CD14-positive monocyte (primary cell): ENCODE measurements around the gene OBSCN. TPM values are rescaled to one million over a fixed set of nuclear protein-coding genes. Genes with fewer than 3 reads are reported as not detected.

ENCODE experiments used
- DNase-seq, 3 donors: peaks; one replicate each; pipeline ENCODE4 v3.0.0-alpha.2; 2011 to 2022
- H2AFZ ChIP-seq: 2 replicates; pipeline ENCODE4 v1.6.0; 2012; ENCODE audit warnings: mild to moderate bottlenecking, low read depth, low read length, inconsistent platforms; ENCODE audit not compliant: insufficient read depth, poor library complexity, severe bottlenecking
- H3K27ac ChIP-seq, 2 donors: 1 replicate in 1 of 2; 2 replicates in 1 of 2; pipeline ENCODE4 v1.5.1; 2012 to 2013; ENCODE audit warnings: low read length in 2 of 2, control low read depth in 1 of 2, inconsistent platforms in 1 of 2, low read depth in 1 of 2, mild to moderate bottlenecking in 1 of 2
- H3K27me3 ChIP-seq, 2 donors: one replicate each; pipeline versions ENCODE4 v1.6.0 to v1.6.1; 2011 to 2013; ENCODE audit warnings: low read length in 2 of 2; ENCODE audit not compliant: control insufficient read depth in 2 of 2, insufficient read depth in 2 of 2
- H3K36me3 ChIP-seq, 2 donors: replicated peaks in 1 of 2; 1 replicate in 1 of 2; 2 replicates in 1 of 2; pipeline versions ENCODE4 v1.5.1 to v1.6.1; 2012 to 2013; ENCODE audit warnings: low read length in 2 of 2, control low read depth in 1 of 2, inconsistent platforms in 1 of 2, mild to moderate bottlenecking in 1 of 2; ENCODE audit not compliant: insufficient read depth in 2 of 2, control insufficient read depth in 1 of 2
- H3K4me1 ChIP-seq, 2 donors: 1 replicate in 1 of 2; 2 replicates in 1 of 2; pipeline versions ENCODE4 v1.5.1 to v1.6.1; 2012 to 2013; ENCODE audit warnings: low read length in 2 of 2, control low read depth in 1 of 2, inconsistent platforms in 1 of 2, mild to moderate bottlenecking in 1 of 2, moderate library complexity in 1 of 2; ENCODE audit not compliant: insufficient read depth in 2 of 2, control insufficient read depth in 1 of 2
- H3K4me2 ChIP-seq: replicated peaks from 2 replicates; pipeline ENCODE3; 2012; ENCODE audit warnings: low read length, moderate library complexity, mild to moderate bottlenecking; ENCODE audit not compliant: poor library complexity, severe bottlenecking; ENCODE audit errors: extremely low read depth
- H3K4me3 ChIP-seq, 3 experiments: fragments of 200-600 bp in 1 of 3; sonication (generic) in 1 of 3; replicated peaks in 1 of 3; 1 replicate in 2 of 3; 2 replicates in 1 of 3; pipeline ENCODE4 v1.5.1; 2011 to 2013; ENCODE audit warnings: low read length in 3 of 3, mild to moderate bottlenecking in 3 of 3, control low read depth in 2 of 3, low read depth in 2 of 3, inconsistent platforms in 1 of 3, moderate library complexity in 1 of 3
- H3K79me2 ChIP-seq: 2 replicates; pipeline ENCODE4 v1.6.0; 2012; ENCODE audit warnings: mild to moderate bottlenecking, control low read depth, inconsistent platforms, low read length, moderate library complexity; ENCODE audit not compliant: insufficient read depth
- H3K9ac ChIP-seq: 2 replicates; pipeline ENCODE4 v1.6.0; 2017; ENCODE audit warnings: low read length, mild to moderate bottlenecking; ENCODE audit not compliant: insufficient read depth, poor library complexity, severe bottlenecking
- H3K9me3 ChIP-seq, 2 donors: replicated peaks in 1 of 2; 1 replicate in 1 of 2; 2 replicates in 1 of 2; pipeline versions ENCODE4 v1.5.1 to v1.6.1; 2012 to 2013; ENCODE audit warnings: low read length in 2 of 2, control low read depth in 1 of 2; ENCODE audit not compliant: control insufficient read depth in 1 of 2, insufficient read depth in 1 of 2
- H4K20me1 ChIP-seq: 2 replicates; pipeline ENCODE4 v1.6.0; 2012; ENCODE audit warnings: mild to moderate bottlenecking, low read length, control low read depth, moderate library complexity; ENCODE audit not compliant: insufficient read depth
- H3K27ac Mint-ChIP-seq, 7 donors: one replicate each; pipeline ENCODE4 v1.8.0; 2020; ENCODE audit warnings: mild to moderate bottlenecking in 7 of 7, mixed read lengths in 7 of 7, moderate library complexity in 6 of 7, inconsistent platforms in 2 of 7
- H3K27me3 Mint-ChIP-seq, 3 donors: one replicate each; pipeline ENCODE4 v1.8.0; 2021 to 2022; ENCODE audit warnings: low read depth in 3 of 3, mild to moderate bottlenecking in 3 of 3, mixed read lengths in 3 of 3, moderate library complexity in 3 of 3, inconsistent platforms in 1 of 3
- H3K36me3 Mint-ChIP-seq, 2 donors: one replicate each; pipeline ENCODE4 v1.8.0; 2020; ENCODE audit warnings: mixed read lengths in 2 of 2, inconsistent platforms in 1 of 2, mild to moderate bottlenecking in 1 of 2
- H3K4me1 Mint-ChIP-seq: one replicate; pipeline ENCODE4 v1.8.0; 2020; ENCODE audit warnings: mild to moderate bottlenecking, mixed read lengths
- H3K4me3 Mint-ChIP-seq, 2 donors: one replicate each; pipeline ENCODE4 v1.8.0; 2020; ENCODE audit warnings: mild to moderate bottlenecking in 2 of 2, mixed read lengths in 2 of 2, moderate library complexity in 1 of 2
- H3K9me3 Mint-ChIP-seq, 7 donors: one replicate each; pipeline ENCODE4 v1.8.0; 2020 to 2022; ENCODE audit warnings: mixed read lengths in 7 of 7, mild to moderate bottlenecking in 6 of 7, moderate library complexity in 6 of 7, inconsistent platforms in 2 of 7
- CTCF ChIP-seq: fragments of 200-600 bp; IDR thresholded peaks from one replicate; pipeline ENCODE4 v1.8.0; 2022; ENCODE audit warnings: antibody characterized with exemption, mild to moderate bottlenecking
- WGBS: methylation state at CpG from one replicate; pipeline ENCODE4 v1.1.5; 2013; ENCODE audit warnings: missing lambda C conversion rate; ENCODE audit not compliant: insufficient coverage; 5-methylcytosine and 5-hydroxymethylcytosine counted together
- intact Hi-C, 2 donors: fragments of 100-400 bp; cut with micrococcal nuclease; formaldehyde crosslinking; loops; one replicate each; pipeline versions ENCODE4 v1.15.0 to v1.15.1; 2023
- polyA plus RNA-seq, 3 donors: library from polyadenylated mRNA; depleted of rRNA in 1 of 3; unstranded in 2 of 3; stranded (reverse) in 1 of 3; fragments of 300-500 nt in 2 of 3; fragments of >200 nt in 1 of 3; fragmentation: Illumina TruSeq in 2 of 3; gene quantifications; 1 replicate in 2 of 3; 2 replicates in 1 of 3; pipeline ENCODE4 v1.2.3, GENCODE V29; 2012 to 2021

OBSCN gene
- polyA plus RNA-seq, 3 donors: 0.57 to 1.5 (median 0.76) TPM

GRCh38 chr1:228304225-228304624, 96.4 kb downstream of the OBSCN start:
- Histone ChIP-seq H3K4me2 (no peak overlapping the region), H3K27ac (no peak overlapping the region), H3K4me1 (no peaks in the 10 kb centered on the region), H3K27me3 (no peaks in the 10 kb centered on the region), H3K36me3 (no peaks in the 10 kb centered on the region), H3K79me2 (no peaks in the 10 kb centered on the region), H3K9me3 (peaks cover 23 to 40% of the 10 kb centered on the region in 2 donors), H4K20me1 (no peaks in the 10 kb centered on the region), H3K9ac (no peak overlapping the region), H2AFZ (no peak overlapping the region), H3K4me3 (no peak overlapping the region)
- no peaks in the 10 kb centered on the region for H3K36me3 Mint-ChIP-seq
- no peak overlapping the region for H3K27ac Mint-ChIP-seq
- 98% methylated on average over 8 of the region's 8 CpGs for WGBS
- H3K4me3 Mint-ChIP-seq: peak overlapping the region in 1 of 2 donors; percentile 14
- intact Hi-C loops: no loop called here
- DNase-seq: no peak
- H3K4me1 Mint-ChIP-seq: no peaks in the 10 kb centered on the region
- no peak for TF ChIP-seq CTCF
- H3K27me3 Mint-ChIP-seq: peaks cover 0 to 1% (median 0%) of the 10 kb centered on the region in 3 donors
- H3K9me3 Mint-ChIP-seq: peaks cover 23 to 46% (median 29%) of the 10 kb centered on the region in 7 donors

GRCh38 chr1:228304766-228305395, 97.0 kb downstream of the OBSCN start:
- no peak for DNase-seq
- H3K4me1 Mint-ChIP-seq: no peaks in the 10 kb centered on the region
- peaks cover 23 to 34% of the 10 kb centered on the region in 2 donors for H3K9me3 ChIP-seq
- no peaks in the 10 kb centered on the region for H3K79me2 ChIP-seq
- H3K36me3 Mint-ChIP-seq: no peaks in the 10 kb centered on the region
- H3K9ac ChIP-seq: no peak overlapping the region
- no peaks in the 10 kb centered on the region for H3K4me1 ChIP-seq
- H3K4me2 ChIP-seq: no peak overlapping the region
- H3K4me3 Mint-ChIP-seq: no peak overlapping the region
- 96% methylated on average over 4 of the region's 6 CpGs for WGBS
- no peaks in the 10 kb centered on the region for H4K20me1 ChIP-seq
- H3K27me3 Mint-ChIP-seq: peaks cover 0 to 1% (median 0%) of the 10 kb centered on the region in 3 donors
- TF ChIP-seq CTCF: no peak
- peaks cover 20 to 40% (median 29%) of the 10 kb centered on the region in 7 donors for H3K9me3 Mint-ChIP-seq
- no peak overlapping the region for H3K4me3 ChIP-seq
- intact Hi-C loops: no loop called here
- no peaks in the 10 kb centered on the region for H3K36me3 ChIP-seq
- no peak overlapping the region for H3K27ac ChIP-seq
- no peak overlapping the region for H2AFZ ChIP-seq
- no peaks in the 10 kb centered on the region for H3K27me3 ChIP-seq
- H3K27ac Mint-ChIP-seq: no peak overlapping the region
